Lower leg skin (tissue), 4 donors: ENCODE results near the gene ZCCHC14. TPM values are rescaled to one million over a fixed set of nuclear protein-coding genes. Genes with fewer than 3 reads are reported as not detected.

Experiments
- DNase-seq, 2 donors: peaks; one replicate each; pipeline ENCODE4 v3.0.0-alpha.2; 2019; ENCODE audit warnings: low spot score in 2 of 2
- H3K4me3 ChIP-seq: fragments of 200-600 bp; sonication (generic); 2 replicates; pipeline ENCODE4 v1.5.1; 2017; ENCODE audit warnings: mild to moderate bottlenecking, low read depth; ENCODE audit not compliant: poor library complexity, severe bottlenecking
- CTCF ChIP-seq, 3 donors: fragments of 450-650 bp; IDR thresholded peaks; one replicate each; pipeline ENCODE4 v1.5.1; 2016; ENCODE audit warnings: antibody characterized with exemption in 3 of 3, mild to moderate bottlenecking in 3 of 3, moderate library complexity in 2 of 3
- POLR2A ChIP-seq, 2 donors: fragments of 450-650 bp; IDR thresholded peaks; one replicate each; pipeline ENCODE4 v1.6.1; 2016 to 2017; ENCODE audit warnings: antibody characterized with exemption in 2 of 2, mild to moderate bottlenecking in 1 of 2, moderate library complexity in 1 of 2
- WGBS, 2 donors: methylation state at CpG; one replicate each; pipeline ENCODE4 v1.1.5; 2018; 5-methylcytosine and 5-hydroxymethylcytosine counted together
- intact Hi-C: fragments of 100-400 bp; cut with DNase I; formaldehyde crosslinking; loops from one replicate; pipeline ENCODE4 v1.15.0; 2023; ENCODE audit warnings: low total_unique reads
- total RNA-seq, 4 donors: library from RNA; depleted of rRNA; stranded (reverse); fragments of >200 nt; gene quantifications; one replicate each; pipeline ENCODE4 v1.1.0, GENCODE V29; 2016

ZCCHC14 gene
- total RNA-seq, 4 donors from 2014 or later, result 13.7 to 25.4 (median 23.6) TPM

GRCh38 chr16:87446479-87446878 lies 46.3 kb downstream of the ZCCHC14 start:
- no peak for TF ChIP-seq POLR2A (IDR thresholded peaks at IDR 0.05)
- no peak for TF ChIP-seq CTCF (IDR thresholded peaks at IDR 0.05)
- 91 to 97% methylated on average over 7 of the region's 7 CpGs for WGBS, 2 donors

GRCh38 chr16:87445486-87445885 lies 47.3 kb downstream of the ZCCHC14 start:
- no peak overlapping the region for H3K4me3 ChIP-seq
- 72 to 75% methylated on average over 7 of the region's 7 CpGs for WGBS, 2 donors
- no peak for DNase-seq
- no peak for TF ChIP-seq POLR2A (IDR thresholded peaks at IDR 0.05)
- no peak for TF ChIP-seq CTCF (IDR thresholded peaks at IDR 0.05)
- intact Hi-C loops, result no loop called here

More at GRCh38 chr16:87446479-87446878, 46.3 kb downstream of the ZCCHC14 start:
- intact Hi-C loops, result no loop called here
- no peak overlapping the region for H3K4me3 ChIP-seq
- DNase-seq, result no peak

GRCh38 chr16:87443964-87444363 lies 48.9 kb downstream of the ZCCHC14 start:
- WGBS, 2 donors, result 95 to 96% methylated on average over 3 of the region's 3 CpGs
- no peak overlapping the region for H3K4me3 ChIP-seq
- no peak for TF ChIP-seq CTCF (IDR thresholded peaks at IDR 0.05)
- TF ChIP-seq POLR2A (IDR thresholded peaks at IDR 0.05), result no peak
- intact Hi-C loops, result no loop called here
- no peak for DNase-seq

GRCh38 chr16:87443016-87443415 lies 49.8 kb downstream of the ZCCHC14 start:
- 95 to 97% methylated on average over 8 of the region's 8 CpGs for WGBS, 2 donors
- TF ChIP-seq CTCF (IDR thresholded peaks at IDR 0.05) (no peak), POLR2A (IDR thresholded peaks at IDR 0.05) (no peak)

GRCh38 chr16:87442581-87442966 lies 50.2 kb downstream of the ZCCHC14 start:
- WGBS, 2 donors, result 96 to 97% methylated on average over 4 of the region's 4 CpGs
- no peak for DNase-seq
- intact Hi-C loops, result no loop called here
- no peak overlapping the region for H3K4me3 ChIP-seq
- TF ChIP-seq CTCF (IDR thresholded peaks at IDR 0.05) (no peak), POLR2A (IDR thresholded peaks at IDR 0.05) (no peak)

More at GRCh38 chr16:87443016-87443415, 49.8 kb downstream of the ZCCHC14 start:
- intact Hi-C loops, result no loop called here
- DNase-seq, result no peak
- no peak overlapping the region for H3K4me3 ChIP-seq

GRCh38 chr16:87441886-87442580 lies 50.8 kb downstream of the ZCCHC14 start:
- no peak for DNase-seq
- TF ChIP-seq POLR2A (IDR thresholded peaks at IDR 0.05), result no peak
- TF ChIP-seq CTCF (IDR thresholded peaks at IDR 0.05), result no peak
- H3K4me3 ChIP-seq, result no peak overlapping the region
- intact Hi-C loops, result no loop called here
- WGBS, 2 donors, result 93 to 96% methylated on average over 12 of the region's 12 CpGs
